Chondrocyte (in vitro differentiated cells): Measurements from ENCODE around the gene ATRIP. TPM values are rescaled to one million over a fixed set of nuclear protein-coding genes. Genes with fewer than 3 reads are reported as not detected.

Experiments used
- DNase-seq: peaks from one replicate; pipeline ENCODE4 v3.0.0; 2021; ENCODE audit warnings: mixed read lengths, low spot score
- H3K27ac Mint-ChIP-seq: one replicate; pipeline ENCODE4 v1.8.0; 2021; ENCODE audit warnings: mild to moderate bottlenecking, moderate library complexity, mixed read lengths; ENCODE audit not compliant: unreplicated experiment
- H3K27me3 Mint-ChIP-seq: 2 replicates; pipeline ENCODE4 v1.8.0; 2021; ENCODE audit warnings: low read depth, mixed read lengths
- H3K36me3 Mint-ChIP-seq: 2 replicates; pipeline ENCODE4 v1.8.0; 2021; ENCODE audit warnings: low read depth, mixed read lengths
- H3K4me1 Mint-ChIP-seq: 2 replicates; pipeline ENCODE4 v1.8.0; 2021; ENCODE audit warnings: low read depth, mild to moderate bottlenecking, mixed read lengths
- H3K4me3 Mint-ChIP-seq: one replicate; pipeline ENCODE4 v1.8.0; 2021; ENCODE audit warnings: mild to moderate bottlenecking, moderate library complexity, mixed read lengths; ENCODE audit not compliant: unreplicated experiment
- H3K9me3 Mint-ChIP-seq: 2 replicates; pipeline ENCODE4 v1.8.0; 2021; ENCODE audit warnings: low read depth, mixed read lengths
- total RNA-seq: library from RNA; stranded (reverse); gene quantifications from 3 replicates; pipeline ENCODE4 v1.2.1, GENCODE V29; 2021
- TF ChIP-seq, protein P1 (sequence below): fragments of 200-600 bp; sonication (generic); IDR thresholded peaks from 2 replicates; pipeline ENCODE4 v1.5.0; 2021; ENCODE audit warnings: antibody characterized with exemption, mild to moderate bottlenecking, moderate library complexity

ATRIP gene
- total RNA-seq, 1 donor from 2014 or later, result 8.7 TPM

DNA sequence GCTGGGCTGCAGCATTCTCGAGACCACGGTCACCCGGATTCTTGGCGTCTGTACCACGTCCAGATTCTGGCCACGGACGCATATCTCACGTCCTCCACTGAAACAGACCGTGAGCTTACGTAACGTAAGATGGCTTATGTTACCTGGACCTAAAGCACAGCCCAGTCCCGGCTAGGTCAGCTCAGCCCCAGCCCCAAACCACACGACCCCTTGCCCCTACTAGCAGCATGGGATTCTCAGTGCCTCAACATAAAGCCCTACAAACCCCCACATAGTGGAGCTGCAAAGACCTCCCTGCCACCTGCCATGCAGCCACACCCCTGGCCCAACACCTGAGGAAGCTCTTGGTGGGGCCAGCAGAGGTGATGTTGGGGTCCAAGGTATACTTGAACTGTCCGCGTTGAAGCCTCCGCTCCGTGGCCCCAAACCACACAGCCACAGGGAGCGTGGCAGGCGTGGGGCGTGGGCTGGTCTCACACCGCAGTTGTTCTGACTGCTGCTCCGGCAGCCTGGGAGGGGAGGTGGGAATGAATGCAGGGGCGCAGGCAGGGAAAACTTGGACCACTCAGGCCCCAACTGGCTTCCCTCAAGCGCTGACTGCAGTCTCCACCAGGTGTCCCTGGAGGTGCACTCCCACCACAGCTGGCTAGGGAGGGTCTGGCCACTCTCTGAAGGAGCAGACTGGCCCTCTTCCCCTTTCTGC is 31.1 kb upstream of the ATRIP start:
- peak; percentile 64 for DNase-seq
- no peaks in the 10 kb centered on the region for H3K4me1 Mint-ChIP-seq
- H3K9me3 Mint-ChIP-seq, result no peaks in the 10 kb centered on the region
- H3K27me3 Mint-ChIP-seq, result no peaks in the 10 kb centered on the region
- no peak overlapping the region for H3K4me3 Mint-ChIP-seq
- H3K27ac Mint-ChIP-seq, result no peak overlapping the region
- peaks cover 46% of the 10 kb centered on the region for H3K36me3 Mint-ChIP-seq
- TF ChIP-seq, protein P1, sequence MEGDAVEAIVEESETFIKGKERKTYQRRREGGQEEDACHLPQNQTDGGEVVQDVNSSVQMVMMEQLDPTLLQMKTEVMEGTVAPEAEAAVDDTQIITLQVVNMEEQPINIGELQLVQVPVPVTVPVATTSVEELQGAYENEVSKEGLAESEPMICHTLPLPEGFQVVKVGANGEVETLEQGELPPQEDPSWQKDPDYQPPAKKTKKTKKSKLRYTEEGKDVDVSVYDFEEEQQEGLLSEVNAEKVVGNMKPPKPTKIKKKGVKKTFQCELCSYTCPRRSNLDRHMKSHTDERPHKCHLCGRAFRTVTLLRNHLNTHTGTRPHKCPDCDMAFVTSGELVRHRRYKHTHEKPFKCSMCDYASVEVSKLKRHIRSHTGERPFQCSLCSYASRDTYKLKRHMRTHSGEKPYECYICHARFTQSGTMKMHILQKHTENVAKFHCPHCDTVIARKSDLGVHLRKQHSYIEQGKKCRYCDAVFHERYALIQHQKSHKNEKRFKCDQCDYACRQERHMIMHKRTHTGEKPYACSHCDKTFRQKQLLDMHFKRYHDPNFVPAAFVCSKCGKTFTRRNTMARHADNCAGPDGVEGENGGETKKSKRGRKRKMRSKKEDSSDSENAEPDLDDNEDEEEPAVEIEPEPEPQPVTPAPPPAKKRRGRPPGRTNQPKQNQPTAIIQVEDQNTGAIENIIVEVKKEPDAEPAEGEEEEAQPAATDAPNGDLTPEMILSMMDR, result peak; percentile 8

DNA sequence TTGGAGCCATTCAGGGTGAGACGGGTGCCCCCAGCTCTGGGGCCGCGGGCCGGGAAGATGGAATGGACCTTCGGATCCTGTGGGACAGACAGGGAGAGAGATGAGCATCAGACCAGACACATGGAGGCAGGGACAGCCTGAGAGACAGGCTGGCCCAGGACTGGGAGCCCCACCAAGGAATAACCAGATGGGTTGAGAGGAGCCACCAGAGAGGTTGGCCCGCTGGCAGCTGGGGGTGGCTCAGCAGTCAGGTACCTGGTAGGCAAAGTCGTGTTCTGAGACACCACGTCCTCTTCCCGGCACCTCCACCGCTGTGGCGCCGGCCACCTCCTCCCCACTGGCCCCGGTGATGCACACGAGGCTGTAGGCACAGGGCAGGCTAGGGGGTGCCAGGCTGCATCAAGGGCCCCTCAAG is 30.4 kb upstream of the ATRIP start:
- TF ChIP-seq, protein P1, result no peak
- Mint-ChIP-seq H3K9me3 (no peaks in the 10 kb centered on the region), H3K27me3 (no peaks in the 10 kb centered on the region), H3K36me3 (peaks cover 43% of the 10 kb centered on the region), H3K4me1 (no peaks in the 10 kb centered on the region), H3K27ac (no peak overlapping the region), H3K4me3 (no peak overlapping the region)
- DNase-seq, result peak; percentile 74

DNA sequence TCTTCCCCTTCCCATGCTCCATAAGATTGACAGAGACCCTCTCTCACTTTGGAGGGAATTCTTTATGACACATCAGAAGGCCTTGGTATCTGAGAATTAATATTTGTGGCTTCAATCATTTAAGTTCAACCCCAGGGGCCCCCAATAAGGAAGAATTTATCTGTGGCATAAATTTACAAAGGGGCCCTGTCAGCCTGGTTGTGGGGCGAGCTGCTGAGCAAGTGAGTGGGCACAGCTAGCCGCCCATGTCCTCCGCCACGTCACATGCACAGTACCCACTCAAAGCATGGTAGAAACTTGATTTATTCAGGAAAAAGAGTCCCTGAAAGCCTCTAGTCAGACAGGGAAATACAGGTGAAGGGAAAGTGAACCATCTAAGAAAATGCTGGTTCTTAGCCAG is 30.0 kb upstream of the ATRIP start:
- Mint-ChIP-seq H3K27ac (no peak overlapping the region), H3K36me3 (peaks cover 41% of the 10 kb centered on the region), H3K4me1 (no peaks in the 10 kb centered on the region), H3K4me3 (no peak overlapping the region), H3K9me3 (no peaks in the 10 kb centered on the region), H3K27me3 (no peaks in the 10 kb centered on the region)
- TF ChIP-seq, protein P1, result no peak
- DNase-seq, result peak; percentile 34

DNA sequence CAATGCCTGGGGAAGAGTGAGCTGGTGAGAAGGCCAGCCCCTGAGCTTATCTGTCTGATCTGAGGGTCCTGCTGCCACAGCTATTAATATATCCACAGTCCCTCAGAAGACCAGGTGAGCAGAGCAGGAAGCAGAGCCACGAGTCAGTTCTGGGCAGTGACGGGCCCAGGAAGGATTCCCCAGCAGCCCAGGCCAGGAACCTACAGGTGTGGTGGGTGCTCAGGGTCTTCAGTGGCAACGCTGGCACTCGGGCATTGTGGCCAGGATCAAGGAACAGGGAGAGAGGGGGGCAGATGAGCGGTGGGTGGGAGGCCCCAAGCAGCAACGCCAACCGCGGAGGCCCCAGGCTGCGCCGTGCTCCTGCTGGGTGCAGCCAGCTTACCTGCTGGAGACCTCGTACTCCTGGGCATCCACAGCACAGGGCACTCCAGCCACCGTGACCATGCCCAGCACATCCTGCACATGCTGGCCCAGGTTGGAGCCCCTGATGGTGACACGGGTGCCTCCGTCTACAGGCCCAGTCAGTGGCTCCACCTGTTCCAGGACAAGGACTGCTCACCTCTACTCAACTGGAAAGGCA is 28.9 kb upstream of the ATRIP start:
- H3K4me1 Mint-ChIP-seq, result peaks cover under 1% of the 10 kb centered on the region
- TF ChIP-seq, protein P1, result no peak
- DNase-seq, result no peak
- H3K27ac Mint-ChIP-seq, result no peak overlapping the region
- H3K4me3 Mint-ChIP-seq, result no peak overlapping the region
- peaks cover 35% of the 10 kb centered on the region for H3K36me3 Mint-ChIP-seq
- H3K27me3 Mint-ChIP-seq, result no peaks in the 10 kb centered on the region
- H3K9me3 Mint-ChIP-seq, result no peaks in the 10 kb centered on the region

DNA sequence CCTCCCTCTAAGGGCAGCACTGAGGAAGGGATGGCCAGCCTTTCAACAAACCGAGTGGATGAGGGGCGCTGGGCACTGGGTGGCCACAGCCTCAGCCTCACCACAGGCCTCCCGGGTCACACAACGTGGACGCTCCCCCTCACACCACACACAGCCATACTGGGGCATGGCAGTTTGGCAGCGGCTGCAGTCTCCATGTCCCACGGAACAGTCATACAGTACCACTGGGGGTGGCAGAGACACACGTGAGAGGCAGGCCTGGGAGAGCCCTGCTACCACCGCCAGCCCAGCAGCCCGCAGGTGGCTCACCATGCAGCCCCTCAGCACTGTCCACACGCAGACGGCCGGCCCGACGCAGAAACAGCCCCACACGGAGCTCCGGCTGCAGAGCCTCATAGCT is 28.4 kb upstream of the ATRIP start:
- Mint-ChIP-seq H3K4me1 (peaks cover 5% of the 10 kb centered on the region), H3K27me3 (no peaks in the 10 kb centered on the region), H3K9me3 (no peaks in the 10 kb centered on the region), H3K36me3 (peaks cover 35% of the 10 kb centered on the region), H3K27ac (no peak overlapping the region), H3K4me3 (no peak overlapping the region)
- TF ChIP-seq, protein P1, result no peak
- DNase-seq, result no peak
